CD4-positive, alpha-beta memory T cell (primary cell): ENCODE measurements around the gene KL. TPM values are rescaled to one million over a fixed set of nuclear protein-coding genes. Genes with fewer than 3 reads are reported as not detected.

Experiments used
- CTCF ChIA-PET: fragments of 350-600 bp; sonication (Branson Sonifier 250); formaldehyde crosslinking; loops from one replicate; lab custom pipeline; 2021; ENCODE audit warnings: inconsistent platforms; ENCODE audit not compliant: partially characterized antibody; lab: Charles Lee
- POLR2A ChIA-PET: fragments of 350-600 bp; sonication (Branson Sonifier 250); formaldehyde crosslinking; loops from one replicate; lab custom pipeline; 2021; ENCODE audit not compliant: partially characterized antibody; lab: Charles Lee
- DNase-seq, 5 donors: peaks; one replicate each; pipeline versions ENCODE4 v3.0.0 to v3.0.0-alpha.2; 2020 to 2022; ENCODE audit warnings: mixed read lengths in 1 of 5
- H3K27ac ChIP-seq: one replicate; pipeline ENCODE4 v1.7.0; 2013; ENCODE audit warnings: low read depth, low read length
- H3K27me3 ChIP-seq: 2 replicates; pipeline ENCODE4 v1.7.0; 2013; ENCODE audit warnings: mild to moderate bottlenecking, low read length, moderate library complexity; ENCODE audit not compliant: insufficient read depth
- H3K36me3 ChIP-seq: 2 replicates; pipeline ENCODE4 v1.7.0; 2013; ENCODE audit warnings: mild to moderate bottlenecking, low read length, moderate library complexity; ENCODE audit not compliant: insufficient read depth
- H3K4me1 ChIP-seq: 2 replicates; pipeline ENCODE4 v1.7.0; 2013; ENCODE audit warnings: mild to moderate bottlenecking, low read length, moderate library complexity; ENCODE audit not compliant: insufficient read depth
- H3K4me3 ChIP-seq, 2 donors: one replicate each; pipeline ENCODE4 v1.7.0; 2013; ENCODE audit warnings: low read length in 2 of 2, mild to moderate bottlenecking in 1 of 2
- H3K9me3 ChIP-seq, 2 donors: one replicate each; pipeline ENCODE4 v1.7.0; 2013; ENCODE audit warnings: low read length in 2 of 2, control low read depth in 1 of 2; ENCODE audit not compliant: control insufficient read depth in 1 of 2
- H3K27ac Mint-ChIP-seq, 7 donors: one replicate each; pipeline ENCODE4 v1.8.0; 2020 to 2021; ENCODE audit warnings: mixed read lengths in 7 of 7, mild to moderate bottlenecking in 6 of 7, inconsistent platforms in 3 of 7, moderate library complexity in 3 of 7
- H3K27me3 Mint-ChIP-seq, 2 donors: one replicate each; pipeline ENCODE4 v1.8.0; 2020 to 2021; ENCODE audit warnings: mixed read lengths in 2 of 2
- H3K36me3 Mint-ChIP-seq, 2 donors: one replicate each; pipeline ENCODE4 v1.8.0; 2020 to 2021; ENCODE audit warnings: mixed read lengths in 2 of 2, inconsistent platforms in 1 of 2, mild to moderate bottlenecking in 1 of 2
- H3K4me1 Mint-ChIP-seq, 4 donors: one replicate each; pipeline ENCODE4 v1.8.0; 2020 to 2021; ENCODE audit warnings: mixed read lengths in 4 of 4, mild to moderate bottlenecking in 1 of 4
- H3K4me3 Mint-ChIP-seq, 8 donors: one replicate each; pipeline ENCODE4 v1.8.0; 2020 to 2021; ENCODE audit warnings: mixed read lengths in 8 of 8, mild to moderate bottlenecking in 7 of 8, moderate library complexity in 6 of 8, inconsistent platforms in 3 of 8
- H3K9me3 Mint-ChIP-seq, 8 donors: one replicate each; pipeline ENCODE4 v1.8.0; 2020 to 2021; ENCODE audit warnings: mixed read lengths in 8 of 8, mild to moderate bottlenecking in 5 of 8, inconsistent platforms in 3 of 8, moderate library complexity in 1 of 8
- intact Hi-C: fragments of 100-400 bp; cut with micrococcal nuclease; formaldehyde crosslinking; loops from one replicate; pipeline ENCODE4 v1.15.1; 2023
- polyA plus RNA-seq, 2 donors: library from polyadenylated mRNA; unstranded; fragments of 300-500 nt; fragmentation: Illumina TruSeq; gene quantifications; one replicate each; pipeline ENCODE4 v1.2.3, GENCODE V29; 2021
- total RNA-seq, 2 experiments: library from RNA; stranded (reverse); gene quantifications; one replicate each; pipeline ENCODE4 v1.2.3, GENCODE V29; 2021

The KL gene
- total and polyA plus RNA-seq, 4 experiments from 2014 or later, result 0.17 TPM; not detected in 3

- peak overlapping the region in 3 of 8 donors; percentile 15 to 26 (median 26) for H3K4me3 Mint-ChIP-seq
- no peak for DNase-seq
Observed at GRCh38 chr13:32988608-32989289, 27.5 kb upstream of the KL start.

GRCh38 chr13:32989290-32989667, 26.9 kb upstream of the KL start:
- H3K36me3 Mint-ChIP-seq, result no peaks in the 10 kb centered on the region
- no peak overlapping the region for H3K4me3 Mint-ChIP-seq
- Histone ChIP-seq H3K4me3 (no peak overlapping the region), H3K27ac (no peak overlapping the region), H3K9me3 (no peaks in the 10 kb centered on the region), H3K36me3 (no peaks in the 10 kb centered on the region), H3K4me1 (no peaks in the 10 kb centered on the region), H3K27me3 (no peaks in the 10 kb centered on the region)
- intact Hi-C loops, result no loop called here
- H3K27me3 Mint-ChIP-seq, result peaks cover 5 to 10% of the 10 kb centered on the region in 2 donors
- H3K27ac Mint-ChIP-seq, result no peak overlapping the region
- DNase-seq, result no peak
- H3K4me1 Mint-ChIP-seq, result peaks cover 0 to 6% (median 1%) of the 10 kb centered on the region in 4 donors
- H3K9me3 Mint-ChIP-seq, result peaks cover 0 to 5% (median 4%) of the 10 kb centered on the region in 8 donors
- CTCF ChIA-PET, result no interaction called here
- POLR2A ChIA-PET, result no interaction called here

More at GRCh38 chr13:32988608-32989289, 27.5 kb upstream of the KL start:
- POLR2A ChIA-PET, result no interaction called here
- no peaks in the 10 kb centered on the region for H3K9me3 ChIP-seq
- no peaks in the 10 kb centered on the region for H3K4me1 ChIP-seq
- no peaks in the 10 kb centered on the region for H3K27me3 ChIP-seq
- peaks cover 5 to 10% of the 10 kb centered on the region in 2 donors for H3K27me3 Mint-ChIP-seq
- CTCF ChIA-PET, result no interaction called here
- H3K36me3 ChIP-seq, result no peaks in the 10 kb centered on the region
- intact Hi-C loops, result no loop called here
- no peak overlapping the region for H3K27ac ChIP-seq
- H3K36me3 Mint-ChIP-seq, result no peaks in the 10 kb centered on the region
- H3K4me1 Mint-ChIP-seq, result peaks cover 0 to 6% (median 1%) of the 10 kb centered on the region in 4 donors
- no peak overlapping the region for H3K4me3 ChIP-seq
- H3K27ac Mint-ChIP-seq, result no peak overlapping the region
- peaks cover 0 to 6% (median 4%) of the 10 kb centered on the region in 8 donors for H3K9me3 Mint-ChIP-seq

DNA sequence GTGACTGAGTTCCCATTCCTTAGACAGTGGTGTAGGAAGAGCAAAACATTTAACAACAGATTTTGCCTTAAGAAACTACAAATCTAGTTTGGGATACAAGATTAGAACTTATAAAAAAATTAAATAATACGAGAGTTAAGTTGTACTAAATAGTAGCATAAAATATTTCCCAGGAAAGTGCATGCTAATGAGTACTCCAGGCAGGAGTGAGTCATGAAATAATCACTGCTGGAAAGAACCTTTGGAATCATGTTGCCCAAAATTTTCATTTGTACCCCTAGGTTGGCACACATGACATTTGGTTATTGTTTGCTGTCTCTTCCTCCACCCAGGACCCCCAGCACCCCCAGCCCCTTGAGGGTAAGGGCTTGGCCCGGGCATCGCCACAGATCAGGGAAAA, 26.3 kb upstream of the KL start:
- no peak for DNase-seq
- no peak overlapping the region for H3K27ac Mint-ChIP-seq
- peaks cover 0 to 5% (median 3%) of the 10 kb centered on the region in 8 donors for H3K9me3 Mint-ChIP-seq
- Histone ChIP-seq H3K4me3 (no peak overlapping the region), H3K36me3 (no peaks in the 10 kb centered on the region), H3K4me1 (no peaks in the 10 kb centered on the region), H3K27me3 (no peaks in the 10 kb centered on the region), H3K27ac (no peak overlapping the region), H3K9me3 (no peaks in the 10 kb centered on the region)
- POLR2A ChIA-PET, result no interaction called here
- H3K36me3 Mint-ChIP-seq, result no peaks in the 10 kb centered on the region
- peaks cover 3 to 10% of the 10 kb centered on the region in 2 donors for H3K27me3 Mint-ChIP-seq
- CTCF ChIA-PET, result no interaction called here
- no peak overlapping the region for H3K4me3 Mint-ChIP-seq
- H3K4me1 Mint-ChIP-seq, result peaks cover 0 to 6% (median 1%) of the 10 kb centered on the region in 4 donors
- intact Hi-C loops, result no loop called here

GRCh38 chr13:32993145-32993544, 23.1 kb upstream of the KL start:
- CTCF ChIA-PET, result no interaction called here
- intact Hi-C loops, result no loop called here
- Histone ChIP-seq H3K27ac (no peak overlapping the region), H3K4me1 (no peaks in the 10 kb centered on the region), H3K9me3 (no peaks in the 10 kb centered on the region), H3K27me3 (no peaks in the 10 kb centered on the region), H3K36me3 (no peaks in the 10 kb centered on the region), H3K4me3 (no peak overlapping the region)
- Mint-ChIP-seq H3K4me1 (peaks cover 0 to 6% (median 1%) of the 10 kb centered on the region in 4 donors), H3K27ac (no peak overlapping the region), H3K27me3 (peaks cover 3 to 13% of the 10 kb centered on the region in 2 donors), H3K9me3 (peaks cover 0 to 2% (median 0%) of the 10 kb centered on the region in 8 donors), H3K36me3 (no peaks in the 10 kb centered on the region), H3K4me3 (no peak overlapping the region)
- POLR2A ChIA-PET, result no interaction called here
- DNase-seq, result no peak

- peaks cover 0 to 4% of the 10 kb centered on the region in 2 donors for H3K27me3 Mint-ChIP-seq
- DNase-seq, result no peak
- H3K4me1 Mint-ChIP-seq, result no peaks in the 10 kb centered on the region
- H3K4me1 ChIP-seq, result no peaks in the 10 kb centered on the region
- ChIA-PET CTCF (no interaction called here), POLR2A (no interaction called here)
- no peaks in the 10 kb centered on the region for H3K36me3 Mint-ChIP-seq
- no peaks in the 10 kb centered on the region for H3K27me3 ChIP-seq
- no peak overlapping the region for H3K4me3 ChIP-seq
- no peaks in the 10 kb centered on the region for H3K9me3 ChIP-seq
- no peak overlapping the region for H3K4me3 Mint-ChIP-seq
- H3K27ac ChIP-seq, result no peak overlapping the region
- intact Hi-C loops, result no loop called here
- no peaks in the 10 kb centered on the region for H3K36me3 ChIP-seq
- no peak overlapping the region for H3K27ac Mint-ChIP-seq
- no peaks in the 10 kb centered on the region for H3K9me3 Mint-ChIP-seq
Observed at GRCh38 chr13:32997399-32997798, 18.8 kb upstream of the KL start.

GRCh38 chr13:32998966-32999365, 17.3 kb upstream of the KL start:
- intact Hi-C loops, result no loop called here
- Mint-ChIP-seq H3K36me3 (no peaks in the 10 kb centered on the region), H3K27me3 (peaks cover 1 to 4% of the 10 kb centered on the region in 2 donors), H3K4me1 (no peaks in the 10 kb centered on the region), H3K4me3 (no peak overlapping the region), H3K27ac (no peak overlapping the region), H3K9me3 (no peaks in the 10 kb centered on the region)
- POLR2A ChIA-PET, result no interaction called here
- no peak overlapping the region for H3K4me3 ChIP-seq
- no peaks in the 10 kb centered on the region for H3K9me3 ChIP-seq
- H3K4me1 ChIP-seq, result no peaks in the 10 kb centered on the region
- no peak for DNase-seq
- no peak overlapping the region for H3K27ac ChIP-seq
- no peaks in the 10 kb centered on the region for H3K36me3 ChIP-seq
- H3K27me3 ChIP-seq, result no peaks in the 10 kb centered on the region
- CTCF ChIA-PET, result no interaction called here

DNA sequence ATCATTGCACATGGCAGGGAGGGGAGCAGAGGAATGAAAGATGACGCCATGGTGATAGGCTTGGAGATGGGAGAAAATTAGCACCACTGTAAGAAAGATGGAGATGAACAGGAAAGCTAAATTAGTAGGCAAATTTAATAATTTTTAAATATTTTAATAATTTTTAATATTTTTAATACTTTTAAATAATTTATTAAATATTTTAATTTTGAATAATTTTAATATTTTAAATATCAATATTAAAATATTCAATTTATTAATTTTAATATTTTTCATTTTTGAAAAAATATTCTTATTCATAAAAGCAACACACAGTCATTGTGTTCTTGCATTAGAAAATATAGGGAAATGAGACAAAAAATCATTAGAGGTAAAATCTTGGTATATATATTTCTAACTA, 15.9 kb upstream of the KL start:
- CTCF ChIA-PET, result no interaction called here
- H3K36me3 Mint-ChIP-seq, result no peaks in the 10 kb centered on the region
- no peak overlapping the region for H3K27ac Mint-ChIP-seq
- no peak overlapping the region for H3K27ac ChIP-seq
- no peaks in the 10 kb centered on the region for H3K9me3 ChIP-seq
- H3K4me1 Mint-ChIP-seq, result no peaks in the 10 kb centered on the region
- intact Hi-C loops, result no loop called here
- H3K27me3 Mint-ChIP-seq, result peaks cover 1 to 3% of the 10 kb centered on the region in 2 donors
- no peak overlapping the region for H3K4me3 Mint-ChIP-seq
- POLR2A ChIA-PET, result no interaction called here
- no peaks in the 10 kb centered on the region for H3K27me3 ChIP-seq
- H3K36me3 ChIP-seq, result no peaks in the 10 kb centered on the region
- peaks cover 0 to 2% (median 0%) of the 10 kb centered on the region in 8 donors for H3K9me3 Mint-ChIP-seq
- H3K4me3 ChIP-seq, result no peak overlapping the region
- no peak for DNase-seq
- H3K4me1 ChIP-seq, result no peaks in the 10 kb centered on the region
